Left ventricle myocardium inferior (tissue), 1 donor: ENCODE data around the gene ABLIM2. TPM values are rescaled to one million over a fixed set of nuclear protein-coding genes. Genes with fewer than 3 reads are reported as not detected.

Experiments used
- DNase-seq: peaks from one replicate; pipeline ENCODE4 v3.0.0-alpha.2; 2020
- H3K27ac ChIP-seq: fragments of 200-600 bp; replicated peaks from 2 replicates; pipeline ENCODE4 v1.8.0; 2021
- H3K27me3 ChIP-seq: fragments of 200-600 bp; 2 replicates; pipeline ENCODE4 v1.8.0; 2021; ENCODE audit warnings: low read depth
- H3K36me3 ChIP-seq: fragments of 200-600 bp; 2 replicates; pipeline ENCODE4 v1.8.0; 2021
- H3K4me1 ChIP-seq: fragments of 200-600 bp; 2 replicates; pipeline ENCODE4 v1.8.0; 2021
- H3K4me3 ChIP-seq: fragments of 200-600 bp; 2 replicates; pipeline ENCODE4 v1.8.0; 2021; ENCODE audit warnings: mild to moderate bottlenecking, moderate library complexity
- H3K9me3 ChIP-seq: fragments of 200-600 bp; replicated peaks from 2 replicates; pipeline ENCODE4 v1.8.0; 2021
- CTCF ChIP-seq: fragments of 200-600 bp; IDR thresholded peaks from 2 replicates; pipeline ENCODE4 v1.8.0; 2021; ENCODE audit warnings: antibody characterized with exemption, mild to moderate bottlenecking, borderline replicate concordance
- intact Hi-C: fragments of 100-400 bp; cut with micrococcal nuclease; formaldehyde crosslinking; loops from one replicate; pipeline ENCODE4 v1.11.0; 2022
- total RNA-seq: library from RNA; stranded (reverse); fragmentation: NEBNext Ultra II Directional; extraction: Animal tissue kit (Norgen Biotek cat#: 25700); gene quantifications from one replicate; pipeline ENCODE4 v1.2.1, GENCODE V29; 2021
- donor health status: DM: no; HTN: yes; CAD: no; lungs with severe emphysema.

The ABLIM2 gene
- total RNA-seq, 1 donor from 2014 or later, result 43.5 TPM

- no peaks in the 10 kb centered on the region for H3K36me3 ChIP-seq
- no peak for TF ChIP-seq CTCF
- intact Hi-C loops, result no loop called here
- peaks cover 75% of the 10 kb centered on the region for H3K4me1 ChIP-seq
- DNase-seq, result no peak
- no peaks in the 10 kb centered on the region for H3K9me3 ChIP-seq
- no peaks in the 10 kb centered on the region for H3K27me3 ChIP-seq
- H3K27ac ChIP-seq, result no peak overlapping the region
- H3K4me3 ChIP-seq, result no peak overlapping the region
Measured at GRCh38 chr4:8185295-8185694, 26.7 kb upstream of the ABLIM2 start.

- DNase-seq, result no peak
- Histone ChIP-seq H3K4me1 (peaks cover 70% of the 10 kb centered on the region), H3K27me3 (no peaks in the 10 kb centered on the region), H3K36me3 (no peaks in the 10 kb centered on the region), H3K4me3 (no peak overlapping the region), H3K9me3 (no peaks in the 10 kb centered on the region), H3K27ac (peak overlapping the region; percentile 80)
- no peak for TF ChIP-seq CTCF
- intact Hi-C loops, result no loop called here
Measured at GRCh38 chr4:8184061-8184460, 25.4 kb upstream of the ABLIM2 start.

GRCh38 chr4:8182858-8183725 lies 24.5 kb upstream of the ABLIM2 start:
- Histone ChIP-seq H3K9me3 (no peaks in the 10 kb centered on the region), H3K4me1 (peaks cover 60% of the 10 kb centered on the region), H3K27ac (peak overlapping the region; percentile 80), H3K36me3 (no peaks in the 10 kb centered on the region), H3K27me3 (no peaks in the 10 kb centered on the region), H3K4me3 (peak overlapping the region; percentile 38)
- DNase-seq, result peak; percentile 91
- TF ChIP-seq CTCF, result no peak
- intact Hi-C loops, result no loop called here

- H3K9me3 ChIP-seq, result no peaks in the 10 kb centered on the region
- peak overlapping the region; percentile 38 for H3K4me3 ChIP-seq
- H3K27ac ChIP-seq, result peak overlapping the region; percentile 80
- DNase-seq, result no peak
- intact Hi-C loops, result no loop called here
- TF ChIP-seq CTCF, result no peak
- H3K27me3 ChIP-seq, result no peaks in the 10 kb centered on the region
- no peaks in the 10 kb centered on the region for H3K36me3 ChIP-seq
- H3K4me1 ChIP-seq, result peaks cover 58% of the 10 kb centered on the region
Measured at GRCh38 chr4:8182294-8182693, 23.7 kb upstream of the ABLIM2 start.

- Histone ChIP-seq H3K27ac (peak overlapping the region; percentile 80), H3K36me3 (no peaks in the 10 kb centered on the region), H3K27me3 (no peaks in the 10 kb centered on the region), H3K9me3 (no peaks in the 10 kb centered on the region), H3K4me1 (peaks cover 63% of the 10 kb centered on the region), H3K4me3 (peak overlapping the region; percentile 38)
- no peak for TF ChIP-seq CTCF
- intact Hi-C loops, result no loop called here
- peak; percentile 58 for DNase-seq
Measured at GRCh38 chr4:8181844-8182243, 23.2 kb upstream of the ABLIM2 start.
